Measurements from ENCODE around the gene TCAF1.

- TF ChIP-seq CTCF (IDR thresholded peaks at IDR 0.05) (no peak), ZFX (IDR thresholded peaks at IDR 0.05; ENCODE audit: borderline replicate concordance) (no peak)
These were observed 55.3 kb downstream of the TCAF1 start for GRCh38 chr7:143846692-143847091.
